ENCODE measurements around the gene ZNF687.

Gene ZNF687

DNA sequence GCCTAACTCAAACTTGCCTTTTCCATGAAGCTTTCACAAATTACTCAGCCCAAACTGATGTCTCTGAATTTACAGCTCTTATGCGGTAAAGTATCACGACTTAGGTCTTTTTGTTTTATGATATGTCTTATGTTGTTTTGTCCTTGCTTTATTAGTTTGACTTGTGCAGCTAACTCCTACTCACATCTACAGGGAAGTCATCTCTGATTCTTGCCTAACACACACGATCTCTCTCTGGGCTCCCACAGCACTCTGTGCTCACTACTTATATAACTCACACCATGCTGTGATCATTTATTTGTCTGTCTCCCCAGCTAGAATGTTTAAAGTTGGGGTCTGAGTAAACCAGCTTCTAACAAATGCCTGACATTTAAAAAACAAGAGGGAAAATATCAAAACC is 54.5 kb downstream of the ZNF687 start:
- CTCF ChIA-PET: interaction anchor here (0.5 to 1.1 kb wide), 4 partner anchors 8 to 93 kb away, joined by 3 to 4 read pairs (median 3); no protein-coding TSS in a partner anchor
- TF ChIP-seq SP1 (IDR thresholded peaks at IDR 0.05) (no peak), NFRKB (IDR thresholded peaks at IDR 0.05) (no peak), FOXA1 (IDR thresholded peaks at IDR 0.05) (no peak), FOXM1 (IDR thresholded peaks at IDR 0.05; ENCODE audit: borderline replicate concordance) (no peak), CTBP1 (IDR thresholded peaks at IDR 0.05; ENCODE audit: borderline replicate concordance) (no peak), ZNF384 (IDR thresholded peaks at IDR 0.05) (no peak), L3MBTL2 (conservative IDR thresholded peaks at IDR 0.05) (no peak), SUZ12 (IDR thresholded peaks at IDR 0.05) (no peak), ELF4 (IDR thresholded peaks at IDR 0.05) (no peak), ARNT (IDR thresholded peaks at IDR 0.05) (no peak), HDGF (IDR thresholded peaks at IDR 0.05; ENCODE audit: borderline replicate concordance) (no peak)
- TF ChIP-seq, protein P1, sequence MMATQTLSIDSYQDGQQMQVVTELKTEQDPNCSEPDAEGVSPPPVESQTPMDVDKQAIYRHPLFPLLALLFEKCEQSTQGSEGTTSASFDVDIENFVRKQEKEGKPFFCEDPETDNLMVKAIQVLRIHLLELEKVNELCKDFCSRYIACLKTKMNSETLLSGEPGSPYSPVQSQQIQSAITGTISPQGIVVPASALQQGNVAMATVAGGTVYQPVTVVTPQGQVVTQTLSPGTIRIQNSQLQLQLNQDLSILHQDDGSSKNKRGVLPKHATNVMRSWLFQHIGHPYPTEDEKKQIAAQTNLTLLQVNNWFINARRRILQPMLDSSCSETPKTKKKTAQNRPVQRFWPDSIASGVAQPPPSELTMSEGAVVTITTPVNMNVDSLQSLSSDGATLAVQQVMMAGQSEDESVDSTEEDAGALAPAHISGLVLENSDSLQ (IDR thresholded peaks at IDR 0.05): no peak
- POLR2A ChIA-PET: interaction anchor here (0.7 to 6.3 kb wide), 3 partner anchors 9 to 63 kb away, joined by 3 to 45 read pairs (median 3); partner anchors contain the start of genes PI4KB and PSMB4
- no peak for DNase-seq (ENCODE audit: extremely low spot score)

DNA sequence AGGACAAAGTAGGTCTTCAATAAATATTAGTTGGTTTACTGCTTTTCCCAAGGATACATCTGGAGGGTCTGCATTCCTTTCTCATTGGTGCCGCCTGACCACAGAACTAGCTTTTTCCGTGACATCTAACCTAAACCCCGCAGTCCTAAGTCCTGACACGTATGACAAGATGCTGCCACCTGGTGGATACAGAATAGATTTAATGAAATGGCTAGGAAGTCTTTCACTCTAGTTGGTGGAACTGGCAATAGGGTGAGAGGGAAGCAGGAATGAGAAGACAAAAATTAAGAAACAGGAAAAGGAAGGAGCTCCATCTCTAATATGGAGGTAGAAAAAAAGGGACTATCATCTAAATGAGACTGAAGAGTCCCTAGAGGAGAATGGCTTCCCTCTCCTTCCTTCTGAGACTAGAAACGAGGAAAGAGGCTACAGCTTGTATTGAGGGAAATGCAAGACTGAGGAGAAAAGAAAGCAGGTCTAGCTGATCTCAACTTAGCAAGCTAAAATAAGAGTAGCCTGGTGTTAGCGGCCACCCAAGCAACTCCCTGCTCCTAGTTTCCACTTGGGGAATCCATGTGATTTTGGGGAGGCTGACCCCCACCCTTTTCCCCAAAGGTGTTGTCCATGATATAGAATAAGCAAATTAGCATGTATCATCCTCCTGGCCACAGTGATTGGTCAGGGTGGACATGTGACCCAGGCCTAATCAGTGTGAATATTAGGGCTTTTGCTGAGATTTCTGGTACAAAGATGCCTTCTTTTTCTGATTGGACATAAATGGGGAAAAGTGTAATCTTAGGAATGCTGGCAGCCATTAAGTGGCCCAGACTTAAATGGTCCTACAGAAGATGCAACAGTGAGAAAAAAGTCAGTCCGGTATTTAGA is 59.0 kb downstream of the ZNF687 start:
- TF ChIP-seq CTBP1 (IDR thresholded peaks at IDR 0.05; ENCODE audit: borderline replicate concordance) (peak; percentile 56; the same call in 1 of the 2 replicates), HDGF (IDR thresholded peaks at IDR 0.05; ENCODE audit: borderline replicate concordance) (no peak), L3MBTL2 (conservative IDR thresholded peaks at IDR 0.05) (no peak)
- TF ChIP-seq, protein P1 (IDR thresholded peaks at IDR 0.05): 0 out of 2 replicates have a peak, but pooled peaks have one; percentile 52
- CTCF ChIA-PET: interaction anchor here (0.6 to 5.1 kb wide), 26 partner anchors 8 to 990 kb away, joined by 3 to 105 read pairs (median 4); partner anchors contain the start of genes PI4KB and ZNF687
- POLR2A ChIA-PET: interaction anchor here (0.5 to 6.3 kb wide), 11 partner anchors 14 to 151 kb away, joined by 3 to 45 read pairs (median 5); partner anchors contain the start of genes PI4KB, PSMB4, VPS72 and ZNF687
- peak; percentile 77 for DNase-seq (ENCODE audit: extremely low spot score)

Data from HEK293T (cell line).